ENCODE results near the gene OAT. TPM values are rescaled to one million over a fixed set of nuclear protein-coding genes. Genes with fewer than 3 reads are reported as not detected.

Gene OAT
- total RNA-seq = 10 to 100 TPM; 44.1 to 46.8 TPM
- polyA plus RNA-seq = 69.5 TPM

DNA sequence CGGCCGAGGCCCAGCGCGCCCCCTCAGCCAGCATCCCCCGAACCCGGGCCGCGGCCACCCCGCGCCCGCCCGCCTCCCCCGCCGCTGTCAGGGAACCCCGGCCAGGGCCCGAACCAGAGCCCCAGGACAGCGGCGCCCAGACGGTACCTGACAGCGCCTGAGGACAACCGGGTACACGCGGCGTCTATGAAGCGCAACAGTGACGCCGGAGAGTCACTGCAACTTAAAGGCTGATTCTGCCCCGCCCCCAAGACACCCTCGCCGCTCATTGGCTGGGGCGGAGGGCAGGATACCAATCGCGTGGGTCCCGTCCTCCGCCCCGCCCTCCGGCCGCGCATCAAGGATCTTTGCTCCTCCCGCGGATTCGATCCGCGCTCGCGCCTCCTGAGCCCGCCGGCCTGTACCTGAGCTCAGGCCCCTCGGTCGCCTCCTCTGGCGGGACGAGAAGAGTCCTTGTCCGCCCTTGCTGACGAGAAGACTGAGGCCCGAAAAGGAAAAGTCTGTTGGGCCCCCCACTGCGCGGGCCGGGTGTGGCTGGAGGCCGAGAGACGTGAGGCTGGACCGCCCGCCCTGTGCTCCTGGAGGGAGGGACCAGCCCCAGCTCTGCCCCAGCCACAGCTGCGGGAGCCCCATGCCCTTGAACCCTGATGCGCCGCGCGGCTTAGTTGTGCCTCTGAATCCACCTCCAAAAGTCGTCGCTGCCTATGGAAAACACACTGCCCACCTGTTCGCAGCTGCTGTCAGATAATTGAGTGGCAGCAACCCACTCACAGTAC lies at the start of gene OAT:
TSS of gene OAT (minus strand) at position 198 of the 776 bp plus-strand sequence. CDS start 6,752 bp downstream, outside the sequence.
- ChIA-PET POLR2A (interaction anchor here (0.5 to 2.5 kb wide), 4 partner anchors 15 to 359 kb away, joined by 3 to 6 read pairs (median 4); partner anchors contain the start of gene LHPP), CTCF (interaction anchor here (0.9 to 1.2 kb wide), 5 partner anchors 9 to 1258 kb away, joined by 3 to 7 read pairs (median 4); no protein-coding TSS in a partner anchor)
- no peaks in the 10 kb centered on the region for H3K9me3 Mint-ChIP-seq

DNA sequence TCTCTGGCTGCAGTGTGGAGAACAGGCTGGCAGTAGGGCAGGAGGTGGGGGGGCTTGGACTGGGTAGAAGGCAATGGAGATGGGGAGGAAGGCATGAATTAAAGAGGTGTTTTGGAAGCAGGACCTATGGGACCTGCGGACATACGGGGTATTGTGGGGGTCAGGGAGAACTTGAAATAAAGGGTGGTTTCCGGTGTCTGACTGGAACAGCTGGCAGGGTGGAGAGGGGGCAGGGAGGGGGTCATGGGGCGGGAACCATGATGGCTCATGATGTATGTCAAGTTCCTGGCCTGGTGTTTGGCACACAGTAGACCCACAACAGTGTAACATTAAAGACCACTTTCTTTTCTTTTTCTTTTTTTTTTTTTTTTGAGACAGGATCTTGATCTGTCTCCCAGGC lies 48.4 kb upstream of the OAT start:
- Mint-ChIP-seq H3K27ac (peak overlapping the region in 1 of 8 donors; percentile 26), H3K36me3 (peaks cover 0 to 7% (median 1%) of the 10 kb centered on the region in 3 donors), H3K9me3 (no peaks in the 10 kb centered on the region), H3K27me3 (no peaks in the 10 kb centered on the region), H3K4me3 (no peak overlapping the region), H3K4me1 (peaks cover 21 to 30% (median 22%) of the 10 kb centered on the region in 3 donors)
- ChIA-PET CTCF (no interaction called here), POLR2A (no interaction called here)
- Histone ChIP-seq H3K9me3 (ENCODE audit: low read length) (no peaks in the 10 kb centered on the region), H3K4me1 (ENCODE audit: insufficient read depth, low read length) (peaks cover 25% of the 10 kb centered on the region), H3K4me3 (ENCODE audit: low read length) (no peak overlapping the region), H3K27ac (ENCODE audit: low read depth, low read length) (no peak overlapping the region), H3K27me3 (ENCODE audit: insufficient read depth, low read length, poor library complexity, severe bottlenecking) (no peaks in the 10 kb centered on the region), H3K36me3 (ENCODE audit: insufficient read depth, low read length) (no peaks in the 10 kb centered on the region)
- no peak for DNase-seq

More for the DNA sequence above, at the start of gene OAT:
- peak within 1 kb of the TSS; percentile 81 to 95 (median 85) for H3K4me3 Mint-ChIP-seq
- Histone ChIP-seq H3K4me1 (ENCODE audit: insufficient read depth, low read length) (peaks cover 13% of the 10 kb centered on the region), H3K36me3 (ENCODE audit: insufficient read depth, low read length) (no peaks in the 10 kb centered on the region), H3K27me3 (ENCODE audit: insufficient read depth, low read length, poor library complexity, severe bottlenecking) (no peaks in the 10 kb centered on the region), H3K4me3 (ENCODE audit: low read length) (peak within 1 kb of the TSS; percentile 63), H3K9me3 (ENCODE audit: low read length) (no peaks in the 10 kb centered on the region), H3K27ac (ENCODE audit: low read depth, low read length) (peak within 1 kb of the TSS; percentile 65)
- peak; percentile 93 to 96 (median 94) for DNase-seq
- H3K36me3 Mint-ChIP-seq = peaks cover 0 to 2% (median 0%) of the 10 kb centered on the region in 3 donors
- peaks cover 21 to 37% (median 24%) of the 10 kb centered on the region in 3 donors for H3K4me1 Mint-ChIP-seq
- H3K27ac Mint-ChIP-seq = peak within 1 kb of the TSS; percentile 63 to 96 (median 84)
- H3K27me3 Mint-ChIP-seq = peaks cover 4 to 9% of the 10 kb centered on the region in 2 donors

DNA sequence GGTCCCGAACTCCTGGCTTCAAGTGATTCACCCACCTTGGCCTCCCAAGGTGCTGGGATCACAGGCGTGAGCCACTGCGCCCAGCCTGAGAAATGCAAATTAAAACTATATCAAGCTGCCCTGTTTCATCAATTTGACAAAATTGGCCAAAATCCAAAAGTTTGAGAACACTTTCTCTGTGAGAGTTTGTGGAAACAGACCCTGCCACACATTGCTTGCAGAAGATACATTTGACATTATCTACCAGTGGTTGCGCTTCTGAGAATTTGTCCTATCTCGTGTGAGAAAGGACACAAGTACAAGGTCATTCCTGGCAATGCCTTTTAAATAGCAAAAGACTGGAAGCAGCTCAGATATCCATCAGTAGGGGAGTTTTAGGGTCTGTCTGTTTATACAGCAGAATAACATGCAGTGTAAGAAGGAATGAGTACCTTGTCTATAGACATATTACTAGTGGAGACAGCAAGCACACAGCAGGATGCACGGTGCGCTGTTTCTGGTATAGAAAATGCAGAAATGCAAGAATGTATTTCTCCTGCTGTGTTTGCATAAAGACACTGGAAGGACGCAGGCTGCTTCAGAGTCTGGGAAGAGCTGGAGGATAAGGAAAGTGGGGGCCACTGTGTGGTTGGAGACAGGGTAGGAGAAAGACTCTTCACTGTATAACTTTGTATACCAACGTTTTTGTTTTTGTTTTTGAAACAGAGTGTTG lies 47.2 kb upstream of the OAT start:
- H3K27me3 ChIP-seq (ENCODE audit: insufficient read depth, low read length, poor library complexity, severe bottlenecking) = no peaks in the 10 kb centered on the region
- Mint-ChIP-seq H3K27me3 (no peaks in the 10 kb centered on the region), H3K36me3 (peaks cover 1 to 9% (median 3%) of the 10 kb centered on the region in 3 donors), H3K9me3 (no peaks in the 10 kb centered on the region), H3K27ac (peak overlapping the region in 4 of 8 donors; percentile 12 to 88 (median 73)), H3K4me3 (peak overlapping the region in 2 of 7 donors; percentile 29 to 56), H3K4me1 (peaks cover 23 to 36% (median 27%) of the 10 kb centered on the region in 3 donors)
- peak overlapping the region; percentile 6 for H3K4me3 ChIP-seq (ENCODE audit: low read length)
- no peaks in the 10 kb centered on the region for H3K9me3 ChIP-seq (ENCODE audit: low read length)
- no peaks in the 10 kb centered on the region for H3K36me3 ChIP-seq (ENCODE audit: insufficient read depth, low read length)
- ChIA-PET POLR2A (no interaction called here), CTCF (no interaction called here)
- H3K27ac ChIP-seq (ENCODE audit: low read depth, low read length) = no peak overlapping the region
- no peak for DNase-seq
- peaks cover 27% of the 10 kb centered on the region for H3K4me1 ChIP-seq (ENCODE audit: insufficient read depth, low read length)

DNA sequence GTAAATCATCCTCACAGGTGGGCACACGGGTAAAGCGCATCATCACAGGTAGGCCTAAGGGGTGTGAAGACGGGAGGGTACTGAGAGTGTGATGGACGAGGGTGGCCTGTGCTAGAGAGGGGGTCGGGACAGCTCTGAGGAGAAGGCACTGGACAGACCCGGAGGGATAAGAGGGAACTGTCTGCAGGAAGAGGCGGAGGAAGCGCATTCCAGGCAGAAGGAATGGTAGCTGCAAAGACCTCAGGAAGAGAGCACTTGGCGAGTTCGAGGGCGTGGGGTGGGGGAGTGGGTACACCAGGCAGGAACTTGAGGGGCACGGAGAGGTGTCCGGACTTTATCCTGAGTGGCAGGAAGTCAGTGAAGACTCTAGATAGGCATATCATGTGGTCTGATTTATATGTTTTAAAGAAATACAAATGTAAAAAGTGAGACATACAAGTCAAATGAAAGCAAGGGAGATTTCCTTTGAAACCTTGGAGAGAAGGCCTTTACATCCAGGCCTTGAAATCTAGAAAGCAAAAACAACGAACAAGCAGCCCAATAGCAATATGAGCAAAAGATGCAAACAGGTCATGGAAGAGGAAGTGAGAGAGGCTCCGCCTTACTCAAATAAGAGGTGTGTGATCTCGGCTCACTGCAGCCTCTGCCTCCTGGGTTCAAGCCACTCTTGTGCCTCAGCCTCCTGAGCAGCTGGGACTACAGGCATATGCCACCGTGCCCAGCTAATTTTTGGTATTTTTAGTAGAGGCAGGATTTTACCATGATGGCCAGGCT lies 46.5 kb upstream of the OAT start:
- CTCF ChIA-PET = interaction anchor here (1.3 kb wide), 1 partner anchor 76 kb away, joined by 5 read pairs; no protein-coding TSS in a partner anchor
- H3K4me3 ChIP-seq (ENCODE audit: low read length) = peak overlapping the region; percentile 6

DNA sequence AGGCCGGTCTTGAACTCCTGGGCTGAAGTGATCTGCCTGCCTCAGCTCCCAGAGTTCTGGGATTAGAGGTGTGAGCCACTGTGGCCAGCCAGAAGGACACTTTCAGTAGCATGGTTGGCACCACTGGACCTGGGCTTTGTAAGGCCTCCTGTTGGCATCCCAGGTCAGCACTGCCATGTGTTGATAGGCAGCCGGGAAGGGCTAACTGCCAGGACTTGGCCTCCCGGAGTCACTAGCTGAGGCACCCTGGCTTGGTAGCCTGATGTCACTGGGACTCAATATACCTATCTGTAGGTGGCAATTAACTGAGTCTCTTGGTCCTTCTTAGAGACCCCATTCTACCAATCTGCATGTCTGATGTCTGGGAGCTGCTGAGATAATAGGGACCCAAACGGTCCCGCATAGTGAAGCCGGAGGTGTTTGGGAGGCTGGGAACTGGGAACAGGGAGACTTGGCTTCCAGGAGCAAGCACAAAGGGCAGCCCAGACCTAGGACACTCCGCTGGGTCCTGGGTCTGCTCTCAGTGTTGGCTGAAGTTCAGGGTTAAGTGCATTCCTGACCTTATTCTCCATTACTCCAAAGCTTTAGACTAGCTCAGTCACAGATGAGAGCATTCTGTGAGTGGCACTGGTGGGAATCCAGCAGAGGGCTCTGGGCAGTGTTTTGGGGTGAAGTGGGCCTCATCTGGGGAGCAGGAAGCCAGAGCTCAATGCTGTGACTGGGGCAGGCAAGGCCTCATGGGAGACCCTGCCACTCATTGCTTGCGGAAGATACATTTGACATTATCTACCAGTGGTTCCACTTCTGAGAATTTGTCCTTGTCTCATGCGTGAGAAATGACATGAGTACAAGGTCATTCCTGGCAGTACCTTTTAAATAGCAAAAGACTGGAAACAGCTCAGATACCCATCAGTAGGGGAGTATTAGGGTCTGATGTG lies 45.6 kb upstream of the OAT start:
- no peaks in the 10 kb centered on the region for H3K36me3 ChIP-seq (ENCODE audit: insufficient read depth, low read length)
- ChIA-PET POLR2A (no interaction called here), CTCF (interaction anchor here (0.7 to 1.3 kb wide), 3 partner anchors 36 to 190 kb away, joined by 3 to 5 read pairs (median 3); no protein-coding TSS in a partner anchor)
- Mint-ChIP-seq H3K27me3 (peaks cover 0 to 4% of the 10 kb centered on the region in 2 donors), H3K36me3 (peaks cover 0 to 4% (median 3%) of the 10 kb centered on the region in 3 donors), H3K4me3 (peak overlapping the region in 6 of 7 donors; percentile 16 to 80 (median 29)), H3K9me3 (no peaks in the 10 kb centered on the region), H3K4me1 (peaks cover 23 to 36% (median 27%) of the 10 kb centered on the region in 3 donors), H3K27ac (peak overlapping the region in 6 of 8 donors; percentile 5 to 86 (median 78))
- H3K27me3 ChIP-seq (ENCODE audit: insufficient read depth, low read length, poor library complexity, severe bottlenecking) = no peaks in the 10 kb centered on the region
- H3K27ac ChIP-seq (ENCODE audit: low read depth, low read length) = no peak overlapping the region
- no peak overlapping the region for H3K4me3 ChIP-seq (ENCODE audit: low read length)
- H3K4me1 ChIP-seq (ENCODE audit: insufficient read depth, low read length) = peaks cover 27% of the 10 kb centered on the region
- H3K9me3 ChIP-seq (ENCODE audit: low read length) = no peaks in the 10 kb centered on the region
- DNase-seq = no peak

More for the DNA sequence above, 46.5 kb upstream of the OAT start:
- peaks cover 27% of the 10 kb centered on the region for H3K4me1 ChIP-seq (ENCODE audit: insufficient read depth, low read length)
- no peaks in the 10 kb centered on the region for H3K36me3 ChIP-seq (ENCODE audit: insufficient read depth, low read length)
- DNase-seq = peak in 1 of 5 donors; percentile 21
- no peaks in the 10 kb centered on the region for H3K9me3 Mint-ChIP-seq
- H3K4me3 Mint-ChIP-seq = peak overlapping the region; percentile 15 to 80 (median 33)
- POLR2A ChIA-PET = no interaction called here
- no peaks in the 10 kb centered on the region for H3K27me3 Mint-ChIP-seq
- peaks cover 0 to 8% (median 3%) of the 10 kb centered on the region in 3 donors for H3K36me3 Mint-ChIP-seq
- H3K27ac ChIP-seq (ENCODE audit: low read depth, low read length) = no peak overlapping the region
- no peaks in the 10 kb centered on the region for H3K27me3 ChIP-seq (ENCODE audit: insufficient read depth, low read length, poor library complexity, severe bottlenecking)
- no peaks in the 10 kb centered on the region for H3K9me3 ChIP-seq (ENCODE audit: low read length)
- H3K27ac Mint-ChIP-seq = peak overlapping the region; percentile 7 to 92 (median 78)
- H3K4me1 Mint-ChIP-seq = peaks cover 23 to 36% (median 27%) of the 10 kb centered on the region in 3 donors

DNA sequence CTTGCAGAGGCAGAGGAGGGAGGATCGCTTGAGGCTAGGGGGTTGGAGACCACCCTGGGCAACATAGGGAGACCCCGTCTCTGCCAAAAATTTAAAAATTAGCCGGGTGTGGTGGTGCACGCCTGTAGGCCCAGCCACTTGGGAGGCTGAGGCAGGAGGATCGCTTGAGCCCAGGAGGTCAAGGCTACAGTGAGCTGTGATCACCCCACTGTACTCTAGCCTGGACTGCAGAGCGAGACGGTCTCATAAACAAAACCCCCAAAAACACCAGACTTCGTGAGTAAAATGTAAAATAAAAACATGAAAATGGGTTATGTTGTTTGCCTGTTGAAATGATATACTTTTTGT lies 43.6 kb upstream of the OAT start:
- Histone ChIP-seq H3K36me3 (ENCODE audit: insufficient read depth, low read length) (no peaks in the 10 kb centered on the region), H3K27me3 (ENCODE audit: insufficient read depth, low read length, poor library complexity, severe bottlenecking) (no peaks in the 10 kb centered on the region), H3K9me3 (ENCODE audit: low read length) (no peaks in the 10 kb centered on the region), H3K4me3 (ENCODE audit: low read length) (peak overlapping the region; percentile 74), H3K27ac (ENCODE audit: low read depth, low read length) (peak overlapping the region; percentile 64), H3K4me1 (ENCODE audit: insufficient read depth, low read length) (peaks cover 27% of the 10 kb centered on the region)
- Mint-ChIP-seq H3K9me3 (no peaks in the 10 kb centered on the region), H3K4me1 (peaks cover 23 to 36% (median 27%) of the 10 kb centered on the region in 3 donors), H3K27ac (peak overlapping the region; percentile 56 to 88 (median 84)), H3K4me3 (peak overlapping the region; percentile 88 to 96 (median 90)), H3K36me3 (peaks cover 0 to 3% (median 2%) of the 10 kb centered on the region in 3 donors), H3K27me3 (peaks cover 6 to 10% of the 10 kb centered on the region in 2 donors)
- POLR2A ChIA-PET = interaction anchor here (1.2 to 1.5 kb wide), 3 partner anchors 44 to 1454 kb away, joined by 3 to 6 read pairs (median 3); partner anchors contain the start of gene OAT
- CTCF ChIA-PET = interaction anchor here (1.2 to 2.0 kb wide), 4 partner anchors 32 to 283 kb away, joined by 3 to 5 read pairs (median 4); no protein-coding TSS in a partner anchor
- no peak for DNase-seq

Measured in CD8-positive, alpha-beta memory T cell (primary cell).